CD4-positive, alpha-beta T cell (primary cell): Measurements from ENCODE around the gene TFAP2C. TPM values are rescaled to one million over a fixed set of nuclear protein-coding genes. Genes with fewer than 3 reads are reported as not detected.
"Not testable (repeated sequence)": the region's sequence is repeated elsewhere in the genome, so short reads cannot be mapped to it uniquely, and the experiment has no call there.

ENCODE experiments used
- ATAC-seq: fragments of 200-7000 bp; cut with Tn5 transposase; one replicate; pipeline ENCODE4 v1.10.0; 2022; ENCODE audit warnings: mild to moderate bottlenecking; ENCODE audit not compliant: poor library complexity
- CTCF ChIA-PET: fragments of 350-600 bp; sonication (Branson Sonifier 250); formaldehyde crosslinking; loops from one replicate; lab custom pipeline; 2021; ENCODE audit warnings: antibody characterized with exemption, inconsistent platforms; lab: Charles Lee
- POLR2A ChIA-PET: fragments of 350-600 bp; sonication (Branson Sonifier 250); formaldehyde crosslinking; loops from one replicate; lab custom pipeline; 2021; ENCODE audit warnings: antibody characterized with exemption, inconsistent platforms; lab: Charles Lee
- DNase-seq, 14 experiments: peaks; one replicate each; pipeline ENCODE4 v3.0.0-alpha.2; 2013 to 2020; ENCODE audit warnings: mixed read lengths in 2 of 14
- H3K27ac ChIP-seq, 2 donors: one replicate each; pipeline versions ENCODE4 v1.5.1 to v1.7.0; 2013; ENCODE audit warnings: low read length in 2 of 2, low read depth in 1 of 2, mild to moderate bottlenecking in 1 of 2
- H3K27me3 ChIP-seq, 2 experiments: 1 replicate in 1 of 2; 2 replicates in 1 of 2; pipeline versions ENCODE4 v1.6.1 to v1.7.0; 2013; ENCODE audit warnings: low read length in 2 of 2, control low read depth in 1 of 2, mild to moderate bottlenecking in 1 of 2, moderate library complexity in 1 of 2; ENCODE audit not compliant: insufficient read depth in 2 of 2, control insufficient read depth in 1 of 2
- H3K36me3 ChIP-seq: one replicate; pipeline ENCODE4 v1.6.1; 2013; ENCODE audit warnings: low read length, control low read depth; ENCODE audit not compliant: insufficient read depth
- H3K4me1 ChIP-seq: one replicate; pipeline ENCODE4 v1.6.1; 2013; ENCODE audit warnings: low read length, control low read depth; ENCODE audit not compliant: insufficient read depth
- H3K4me3 ChIP-seq: one replicate; pipeline ENCODE4 v1.5.1; 2013; ENCODE audit warnings: mild to moderate bottlenecking, low read length, moderate library complexity
- H3K9me3 ChIP-seq, 2 experiments: 1 replicate in 1 of 2; 2 replicates in 1 of 2; pipeline versions ENCODE4 v1.6.1 to v1.7.0; 2013; ENCODE audit warnings: low read length in 2 of 2, mild to moderate bottlenecking in 2 of 2, control low read depth in 1 of 2, moderate library complexity in 1 of 2; ENCODE audit not compliant: control insufficient read depth in 1 of 2, insufficient read depth in 1 of 2
- H3K27ac Mint-ChIP-seq: one replicate; pipeline ENCODE4 v1.8.0; 2020; ENCODE audit warnings: mixed read lengths
- H3K27me3 Mint-ChIP-seq: one replicate; pipeline ENCODE4 v1.8.0; 2021; ENCODE audit warnings: mixed read lengths
- H3K36me3 Mint-ChIP-seq: one replicate; pipeline ENCODE4 v1.8.0; 2021; ENCODE audit warnings: low read depth, mixed read lengths
- H3K4me1 Mint-ChIP-seq: one replicate; pipeline ENCODE4 v1.8.0; 2021; ENCODE audit warnings: low read depth, mixed read lengths
- H3K4me3 Mint-ChIP-seq: one replicate; pipeline ENCODE4 v1.8.0; 2020; ENCODE audit warnings: mild to moderate bottlenecking, mixed read lengths
- H3K9me3 Mint-ChIP-seq: one replicate; pipeline ENCODE4 v1.8.0; 2020; ENCODE audit warnings: mixed read lengths
- CTCF ChIP-seq: fragments of 200-600 bp; IDR thresholded peaks from one replicate; pipeline ENCODE4 v1.8.0; 2022; ENCODE audit warnings: antibody characterized with exemption, mild to moderate bottlenecking
- intact Hi-C, 2 experiments: fragments of 100-400 bp; cut with DNase I in 1 of 2; cut with micrococcal nuclease in 1 of 2; formaldehyde crosslinking; loops; one replicate each; pipeline versions ENCODE4 v1.15.1 to v1.9.0; 2023 to 2025; cut with DNase I, micrococcal nuclease
- total RNA-seq, 174 experiments: library from RNA in 2 of 174; stranded (reverse) in 2 of 174; gene quantifications; one replicate each; pipeline ENCODE4 v1.2.3 and lab custom pipeline; 2021 to 2026

The TFAP2C gene
- total RNA-seq, 2 experiments from 2014 or later: not detected

- ChIA-PET CTCF (no interaction called here), POLR2A (no interaction called here)
- Mint-ChIP-seq H3K4me3 (no peak overlapping the region), H3K27me3 (peaks cover 16% of the 10 kb centered on the region), H3K4me1 (no peaks in the 10 kb centered on the region), H3K9me3 (no peaks in the 10 kb centered on the region), H3K27ac (no peak overlapping the region), H3K36me3 (no peaks in the 10 kb centered on the region)
- no peaks in the 10 kb centered on the region for H3K9me3 ChIP-seq
- no peaks in the 10 kb centered on the region for H3K27me3 ChIP-seq
- H3K36me3 ChIP-seq: no peaks in the 10 kb centered on the region
- no peak overlapping the region for H3K27ac ChIP-seq
- TF ChIP-seq CTCF: no peak
- intact Hi-C loops: no loop called here
- no peak overlapping the region for H3K4me3 ChIP-seq
- H3K4me1 ChIP-seq: no peaks in the 10 kb centered on the region
- no peak for DNase-seq
- ATAC-seq: no peak
Observed at GRCh38 chr20:56616716-56617115, 12.4 kb upstream of the TFAP2C start.

GRCh38 chr20:56617489-56617888 lies 11.6 kb upstream of the TFAP2C start:
- H3K4me3 Mint-ChIP-seq: no peak overlapping the region
- intact Hi-C loops: no loop called here

GRCh38 chr20:56621730-56622129 lies 7.4 kb upstream of the TFAP2C start:
- Mint-ChIP-seq H3K9me3 (no peaks in the 10 kb centered on the region), H3K4me1 (no peaks in the 10 kb centered on the region), H3K27me3 (peaks cover 48% of the 10 kb centered on the region), H3K4me3 (no peak overlapping the region), H3K27ac (no peak overlapping the region), H3K36me3 (no peaks in the 10 kb centered on the region)
- CTCF ChIA-PET: no interaction called here
- peaks cover 22 to 33% of the 10 kb centered on the region in 2 experiments for H3K27me3 ChIP-seq
- H3K4me3 ChIP-seq: no peak overlapping the region
- H3K27ac ChIP-seq: no peak overlapping the region
- no peak for DNase-seq
- POLR2A ChIA-PET: no interaction called here
- intact Hi-C loops: no loop called here
- peaks cover 0 to 18% of the 10 kb centered on the region in 2 experiments for H3K9me3 ChIP-seq
- TF ChIP-seq CTCF: no peak
- ATAC-seq: no peak
- H3K36me3 ChIP-seq: no peaks in the 10 kb centered on the region
- H3K4me1 ChIP-seq: no peaks in the 10 kb centered on the region

More at GRCh38 chr20:56617489-56617888, 11.6 kb upstream of the TFAP2C start:
- H3K4me1 ChIP-seq: no peaks in the 10 kb centered on the region
- no peaks in the 10 kb centered on the region for H3K27me3 ChIP-seq
- no peaks in the 10 kb centered on the region for H3K9me3 Mint-ChIP-seq
- H3K4me1 Mint-ChIP-seq: no peaks in the 10 kb centered on the region
- H3K4me3 ChIP-seq: no peak overlapping the region
- no peaks in the 10 kb centered on the region for H3K9me3 ChIP-seq
- no peak for DNase-seq
- H3K36me3 ChIP-seq: no peaks in the 10 kb centered on the region
- ChIA-PET POLR2A (no interaction called here), CTCF (no interaction called here)
- H3K27me3 Mint-ChIP-seq: peaks cover 20% of the 10 kb centered on the region
- ATAC-seq: no peak
- no peak overlapping the region for H3K27ac ChIP-seq
- no peak overlapping the region for H3K27ac Mint-ChIP-seq
- no peaks in the 10 kb centered on the region for H3K36me3 Mint-ChIP-seq
- TF ChIP-seq CTCF: no peak

DNA sequence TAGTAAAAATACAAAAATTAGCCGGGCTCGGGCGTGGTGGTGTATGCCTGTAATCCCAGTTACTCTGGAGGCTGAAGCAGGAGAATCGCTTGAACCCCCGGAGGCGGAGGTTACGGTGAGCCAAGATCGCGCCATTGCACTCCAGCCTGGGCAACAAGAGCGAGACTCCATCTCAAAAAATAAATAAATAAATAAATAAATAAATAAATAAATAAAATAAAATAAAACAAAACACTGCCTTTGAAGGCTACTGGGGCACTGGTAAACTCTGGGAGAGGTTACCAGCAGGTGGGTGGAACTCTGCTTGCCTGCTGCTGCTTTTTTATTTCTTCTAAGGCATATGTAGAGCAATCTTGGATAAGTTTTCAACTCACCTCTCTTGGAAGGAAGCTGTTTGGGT lies 5.2 kb upstream of the TFAP2C start:
- peaks cover 0 to 25% of the 10 kb centered on the region in 2 experiments for H3K9me3 ChIP-seq
- POLR2A ChIA-PET, intact Hi-C loops, H3K4me1 Mint-ChIP-seq, H3K27ac Mint-ChIP-seq, H3K9me3 Mint-ChIP-seq, H3K36me3 ChIP-seq, H3K4me3 ChIP-seq, CTCF ChIA-PET, H3K36me3 Mint-ChIP-seq, H3K27ac ChIP-seq, H3K4me1 ChIP-seq, H3K4me3 Mint-ChIP-seq, DNase-seq, ATAC-seq: not testable (repeated sequence)
- peaks cover 55% of the 10 kb centered on the region for H3K27me3 Mint-ChIP-seq
- H3K27me3 ChIP-seq: peaks cover 39 to 55% of the 10 kb centered on the region in 2 experiments
